ENCODE measurements around the gene TFPI. TPM values are rescaled to one million over a fixed set of nuclear protein-coding genes. Genes with fewer than 3 reads are reported as not detected.

TFPI gene
- total and polyA plus RNA-seq, 2 donors (not counting 1 experiment from before 2014, with no cell fraction given) = not detected

DNA sequence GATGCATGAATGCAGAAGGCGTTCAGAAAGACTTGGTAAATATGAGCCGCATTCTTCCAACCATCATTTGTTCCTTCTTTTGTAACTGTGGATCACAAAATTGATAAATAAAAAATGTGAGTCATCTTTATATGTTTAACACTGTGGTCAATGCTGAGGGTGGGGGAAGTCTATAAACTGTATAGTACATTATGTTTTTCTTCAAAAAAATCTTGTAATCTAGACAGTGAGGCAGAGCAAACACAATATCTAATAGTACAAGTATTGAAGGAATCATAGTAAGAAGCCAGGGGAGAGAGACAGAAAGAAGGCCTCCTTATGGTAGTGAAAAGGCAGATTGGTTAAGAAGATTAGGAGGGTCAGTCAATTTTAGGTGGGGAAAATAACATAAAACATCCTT is 75.5 kb downstream of the TFPI start:
- ATAC-seq (ENCODE audit: low read depth) = no peak
- H3K4me1 ChIP-seq (ENCODE audit: control insufficient read depth in 2 of 2, insufficient read depth in 2 of 2, low read length in 2 of 2) = no peaks in the 10 kb centered on the region
- H3K79me2 ChIP-seq (ENCODE audit: control insufficient read depth, insufficient read depth, low read length) = no peaks in the 10 kb centered on the region
- no peaks in the 10 kb centered on the region for H3K27me3 ChIP-seq (replicated peaks in 1 of 4; ENCODE audit: control extremely low read depth in 1 of 4, control insufficient read depth in 3 of 4, insufficient read depth in 4 of 4, low read length in 3 of 4)
- no peak overlapping the region for H3K9ac ChIP-seq (ENCODE audit: low read length)
- no peak for DNase-seq
- H3K4me3 Mint-ChIP-seq = no peak overlapping the region
- H3K27ac ChIP-seq (ENCODE audit: low read length in 2 of 2) = no peak overlapping the region
- H3K9me3 ChIP-seq (ENCODE audit: control extremely low read depth in 1 of 3, control insufficient read depth in 2 of 3, insufficient read depth in 1 of 3, low read length in 2 of 3) = no peaks in the 10 kb centered on the region
- no peaks in the 10 kb centered on the region for H3K4me1 Mint-ChIP-seq
- H2AFZ ChIP-seq (ENCODE audit: insufficient read depth, low read depth, low read length, poor library complexity, severe bottlenecking) = no peak overlapping the region
- no CpG with 5 or more reads among the region's 2 CpGs for WGBS (ENCODE audit: insufficient coverage)
- intact Hi-C loops (cut with micrococcal nuclease) = no loop called here
- H3K4me2 ChIP-seq (replicated peaks; ENCODE audit: low read depth, low read length, poor library complexity, severe bottlenecking) = no peak overlapping the region
- H3K36me3 ChIP-seq (replicated peaks in 1 of 2; ENCODE audit: control extremely low read depth in 1 of 2, control insufficient read depth in 1 of 2, extremely low read depth in 1 of 2, insufficient read depth in 2 of 2, low read length in 1 of 2) = no peaks in the 10 kb centered on the region
- no peak overlapping the region for H3K4me3 ChIP-seq (ENCODE audit: control extremely low read depth in 1 of 5, extremely low read depth in 1 of 5, insufficient read depth in 1 of 5, low read depth in 2 of 5, low read length in 4 of 5)
- ChIA-PET POLR2A (no interaction called here), CTCF (no interaction called here)
- H3K27ac Mint-ChIP-seq = no peak overlapping the region
- no peaks in the 10 kb centered on the region for H4K20me1 ChIP-seq (ENCODE audit: control insufficient read depth, insufficient read depth, low read length, poor library complexity, severe bottlenecking)
- TF ChIP-seq EZH2 (IDR thresholded peaks at IDR 0.05; ENCODE audit: borderline replicate concordance, insufficient read depth, low read depth, low read length, poor library complexity, severe bottlenecking) = no peak
- TF ChIP-seq, protein P1, sequence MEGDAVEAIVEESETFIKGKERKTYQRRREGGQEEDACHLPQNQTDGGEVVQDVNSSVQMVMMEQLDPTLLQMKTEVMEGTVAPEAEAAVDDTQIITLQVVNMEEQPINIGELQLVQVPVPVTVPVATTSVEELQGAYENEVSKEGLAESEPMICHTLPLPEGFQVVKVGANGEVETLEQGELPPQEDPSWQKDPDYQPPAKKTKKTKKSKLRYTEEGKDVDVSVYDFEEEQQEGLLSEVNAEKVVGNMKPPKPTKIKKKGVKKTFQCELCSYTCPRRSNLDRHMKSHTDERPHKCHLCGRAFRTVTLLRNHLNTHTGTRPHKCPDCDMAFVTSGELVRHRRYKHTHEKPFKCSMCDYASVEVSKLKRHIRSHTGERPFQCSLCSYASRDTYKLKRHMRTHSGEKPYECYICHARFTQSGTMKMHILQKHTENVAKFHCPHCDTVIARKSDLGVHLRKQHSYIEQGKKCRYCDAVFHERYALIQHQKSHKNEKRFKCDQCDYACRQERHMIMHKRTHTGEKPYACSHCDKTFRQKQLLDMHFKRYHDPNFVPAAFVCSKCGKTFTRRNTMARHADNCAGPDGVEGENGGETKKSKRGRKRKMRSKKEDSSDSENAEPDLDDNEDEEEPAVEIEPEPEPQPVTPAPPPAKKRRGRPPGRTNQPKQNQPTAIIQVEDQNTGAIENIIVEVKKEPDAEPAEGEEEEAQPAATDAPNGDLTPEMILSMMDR (IDR thresholded peaks at IDR 0.05) = no peak
- no peaks in the 10 kb centered on the region for H3K27me3 Mint-ChIP-seq
- no peaks in the 10 kb centered on the region for H3K9me3 Mint-ChIP-seq (ENCODE audit: insufficient read depth)

DNA sequence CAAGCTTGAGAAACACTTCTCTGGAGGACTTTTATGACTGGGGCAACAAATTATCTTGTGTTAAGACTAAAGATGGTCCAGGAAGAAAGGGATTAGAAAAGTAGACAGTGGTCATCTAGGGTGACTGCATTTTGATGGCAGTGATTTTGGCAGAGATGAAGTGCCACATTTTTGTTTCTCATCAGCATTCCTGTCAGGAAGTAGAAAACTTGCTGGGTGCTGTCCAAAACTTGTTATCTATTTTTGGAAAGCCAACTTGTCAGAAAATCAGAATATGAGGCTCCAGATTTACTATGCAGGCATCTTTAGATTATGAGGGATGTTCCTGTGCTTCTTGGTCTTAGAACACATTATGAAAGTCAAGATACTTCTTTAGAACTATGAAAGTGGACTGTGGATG is 77.2 kb downstream of the TFPI start:
- Histone ChIP-seq H3K4me3 (ENCODE audit: control extremely low read depth in 1 of 5, extremely low read depth in 1 of 5, insufficient read depth in 1 of 5, low read depth in 2 of 5, low read length in 4 of 5) (no peak overlapping the region), H3K9me3 (ENCODE audit: control extremely low read depth in 1 of 3, control insufficient read depth in 2 of 3, insufficient read depth in 1 of 3, low read length in 2 of 3) (no peaks in the 10 kb centered on the region), H3K4me1 (ENCODE audit: control insufficient read depth in 2 of 2, insufficient read depth in 2 of 2, low read length in 2 of 2) (no peaks in the 10 kb centered on the region), H3K36me3 (replicated peaks in 1 of 2; ENCODE audit: control extremely low read depth in 1 of 2, control insufficient read depth in 1 of 2, extremely low read depth in 1 of 2, insufficient read depth in 2 of 2, low read length in 1 of 2) (no peaks in the 10 kb centered on the region), H3K4me2 (replicated peaks; ENCODE audit: low read depth, low read length, poor library complexity, severe bottlenecking) (no peak overlapping the region), H3K27me3 (replicated peaks in 1 of 4; ENCODE audit: control extremely low read depth in 1 of 4, control insufficient read depth in 3 of 4, insufficient read depth in 4 of 4, low read length in 3 of 4) (no peaks in the 10 kb centered on the region), H3K27ac (ENCODE audit: low read length in 2 of 2) (no peak overlapping the region), H2AFZ (ENCODE audit: insufficient read depth, low read depth, low read length, poor library complexity, severe bottlenecking) (no peak overlapping the region), H4K20me1 (ENCODE audit: control insufficient read depth, insufficient read depth, low read length, poor library complexity, severe bottlenecking) (no peaks in the 10 kb centered on the region), H3K79me2 (ENCODE audit: control insufficient read depth, insufficient read depth, low read length) (no peaks in the 10 kb centered on the region), H3K9ac (ENCODE audit: low read length) (no peak overlapping the region)
- Mint-ChIP-seq H3K4me3 (no peak overlapping the region), H3K9me3 (ENCODE audit: insufficient read depth) (no peaks in the 10 kb centered on the region), H3K27me3 (no peaks in the 10 kb centered on the region), H3K27ac (no peak overlapping the region), H3K4me1 (no peaks in the 10 kb centered on the region)
- ChIA-PET POLR2A (no interaction called here), CTCF (no interaction called here)
- ATAC-seq (ENCODE audit: low read depth) = no peak
- intact Hi-C loops (cut with micrococcal nuclease) = no loop called here
- no peak for TF ChIP-seq EZH2 (IDR thresholded peaks at IDR 0.05; ENCODE audit: borderline replicate concordance, insufficient read depth, low read depth, low read length, poor library complexity, severe bottlenecking)
- TF ChIP-seq, protein P1 (IDR thresholded peaks at IDR 0.05) = no peak
- DNase-seq = no peak
